Stimulated activated CD8-positive, alpha-beta memory T cell treated with anti-CD3 and anti-CD28 coated beads, Interleukin-7, amount 100 ng/mL, for 4 hours (primary cell): Measurements from ENCODE around the gene CDK2.
"Not testable (repeated sequence)": the region's sequence is repeated elsewhere in the genome, so short reads cannot be mapped to it uniquely, and the experiment has no call there.

Source experiments
- DNase-seq, 2 donors: peaks; one replicate each; pipeline ENCODE4 v3.0.0-alpha.2; 2020; ENCODE audit warnings: low read depth in 2 of 2

The CDK2 gene

DNA sequence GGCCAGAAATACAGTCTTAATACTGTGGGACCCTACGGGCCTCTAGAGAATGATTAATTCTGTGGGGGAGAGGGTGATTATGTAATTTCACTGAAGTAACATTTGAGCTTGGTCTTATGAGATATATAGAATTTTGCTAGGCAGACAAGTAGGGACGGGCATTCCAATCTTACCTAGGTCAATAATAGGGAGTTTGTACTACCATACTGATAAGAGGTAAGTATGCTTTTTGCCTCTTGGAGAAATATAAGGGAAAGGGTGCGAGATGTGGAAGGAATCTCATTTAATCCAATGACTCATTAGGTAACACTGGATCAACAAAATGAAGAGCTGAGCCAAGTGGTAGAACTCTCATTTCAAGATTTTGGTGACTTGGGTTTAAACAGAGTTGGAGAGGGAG lies 12.4 kb downstream of the CDK2 start:
- no peak for DNase-seq

DNA sequence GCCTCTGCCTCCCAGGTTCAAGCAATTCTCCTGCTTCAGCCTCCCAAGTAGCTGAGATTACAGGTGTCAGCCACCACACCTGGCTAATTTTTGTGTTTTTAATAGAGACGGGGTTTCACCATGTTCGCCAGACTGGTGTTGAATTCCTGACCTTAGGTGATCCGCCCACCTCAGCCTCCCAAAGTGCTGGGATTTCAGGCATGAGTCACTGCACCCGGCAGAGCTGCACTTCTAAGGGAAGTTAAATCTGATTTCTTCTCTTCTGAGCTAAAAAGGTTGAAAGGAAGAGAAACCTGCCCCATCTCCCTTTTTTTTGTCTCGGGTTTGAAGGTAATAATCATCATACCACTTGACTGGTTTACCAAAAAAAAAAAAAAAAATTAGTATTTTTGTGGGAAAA lies 15.3 kb downstream of the CDK2 start:
- DNase-seq, result not testable (repeated sequence)

DNA sequence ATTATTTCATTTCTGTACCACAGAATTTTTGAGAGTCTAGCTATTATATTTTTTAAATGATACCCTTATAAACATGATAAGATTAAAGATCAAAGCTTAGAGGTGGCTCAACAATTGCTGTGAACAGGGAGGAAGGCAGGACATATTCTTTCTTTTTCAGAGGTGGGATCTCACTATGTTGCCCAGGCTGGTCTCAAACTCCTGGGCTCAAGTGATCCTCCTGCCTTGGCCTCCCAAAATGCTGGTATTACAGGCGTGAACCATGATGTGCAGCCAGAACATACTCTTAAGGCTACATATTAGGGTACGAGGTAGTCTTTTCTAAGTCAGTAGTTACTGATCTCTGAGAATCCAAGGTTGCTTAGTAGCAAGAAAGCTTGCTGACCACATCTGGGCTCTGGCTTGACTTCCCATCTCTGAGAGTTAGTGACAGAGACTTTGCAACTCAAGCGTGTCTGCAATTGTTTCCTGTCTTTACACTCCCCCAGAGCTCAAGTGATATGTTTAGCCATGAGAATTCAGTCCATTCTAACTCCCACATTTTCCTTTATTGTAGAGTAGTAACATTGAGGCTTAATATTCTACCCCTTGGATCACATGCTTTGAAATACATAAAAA lies 15.8 kb downstream of the CDK2 start:
- no peak for DNase-seq

DNA sequence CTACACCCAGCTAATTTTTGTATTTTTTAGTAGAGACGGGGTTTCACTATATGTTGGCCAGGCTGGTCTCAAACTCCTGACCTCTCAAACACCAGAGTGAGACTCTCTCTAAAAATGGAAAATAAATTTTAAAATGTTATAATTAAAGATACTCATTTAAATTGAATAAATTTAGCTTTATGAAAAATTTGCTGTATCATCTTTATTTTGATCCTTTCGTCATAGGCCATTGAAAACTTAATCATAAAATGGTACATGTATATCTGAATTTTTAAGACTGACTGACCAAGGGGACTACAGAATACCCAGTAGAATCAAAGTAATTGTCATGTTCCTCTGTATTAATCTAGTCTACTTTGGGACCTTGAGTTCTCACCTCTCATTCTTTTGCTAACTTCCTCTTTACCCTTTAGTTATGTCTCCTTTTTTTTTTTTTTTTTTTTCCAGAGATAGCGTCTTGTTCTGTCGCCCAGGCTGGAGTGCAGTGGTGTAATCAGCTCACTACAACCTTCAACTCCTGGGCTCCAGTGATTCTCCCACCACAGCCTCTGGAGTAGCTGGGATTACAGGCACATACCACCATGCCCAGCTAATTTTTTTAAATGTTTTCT lies 16.7 kb downstream of the CDK2 start:
- DNase-seq, result no peak

DNA sequence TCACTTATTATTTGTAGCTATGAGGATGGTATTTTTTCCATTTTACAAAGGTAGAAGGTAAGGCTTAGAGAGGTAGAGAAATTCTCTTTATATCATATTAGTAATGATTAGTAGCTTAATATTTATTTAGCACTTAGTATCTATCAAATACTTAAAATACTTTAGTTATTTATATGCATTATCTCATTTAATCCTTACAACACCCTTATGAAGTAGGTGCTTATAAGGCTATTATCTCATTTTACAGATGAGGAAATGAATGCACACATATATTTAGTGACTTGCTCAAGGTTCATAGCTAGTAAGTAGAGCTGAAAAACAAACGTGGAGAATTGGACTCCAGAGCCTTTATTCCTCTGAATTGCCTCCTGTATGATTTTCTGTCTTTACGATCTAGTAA lies 18.2 kb downstream of the CDK2 start:
- no peak for DNase-seq

DNA sequence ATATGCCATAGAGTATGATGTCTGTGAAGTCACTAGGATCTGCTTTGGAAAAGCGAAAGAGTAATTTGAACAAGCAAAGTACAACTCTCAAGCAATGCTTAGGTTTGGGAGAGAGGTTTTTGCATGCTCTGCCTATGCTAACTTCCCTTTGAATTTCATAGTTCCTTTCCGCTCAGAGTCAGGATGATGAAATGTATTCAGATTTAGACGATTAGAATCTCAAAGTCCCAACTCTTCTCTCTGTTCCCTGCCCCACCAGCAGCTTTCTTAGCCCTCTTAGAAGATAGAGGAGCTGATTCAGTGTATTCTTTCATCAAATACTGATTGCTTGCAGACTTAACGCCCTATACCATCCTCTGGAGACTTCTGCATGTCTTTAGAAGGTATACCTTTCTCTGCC lies 18.7 kb downstream of the CDK2 start:
- DNase-seq, result no peak

DNA sequence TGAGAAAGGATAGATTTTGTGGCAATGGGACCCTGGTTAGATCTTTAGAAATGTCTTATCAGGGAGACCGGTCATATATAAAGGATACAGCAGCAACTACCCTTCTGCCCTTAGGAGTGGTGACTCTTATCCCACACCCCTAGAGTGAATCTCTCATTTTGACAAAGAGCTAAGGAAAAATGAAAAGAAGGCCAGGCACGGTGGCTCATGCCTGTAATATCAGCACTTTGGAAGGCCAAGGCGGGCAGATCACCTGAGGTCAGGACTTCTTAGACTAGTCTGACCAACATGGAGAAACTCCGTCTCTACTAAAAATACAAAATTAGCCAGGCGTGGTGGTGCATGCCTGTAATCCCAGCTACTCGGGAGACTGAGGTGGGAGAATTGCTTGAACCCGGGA lies 19.3 kb downstream of the CDK2 start:
- not testable (repeated sequence) for DNase-seq

DNA sequence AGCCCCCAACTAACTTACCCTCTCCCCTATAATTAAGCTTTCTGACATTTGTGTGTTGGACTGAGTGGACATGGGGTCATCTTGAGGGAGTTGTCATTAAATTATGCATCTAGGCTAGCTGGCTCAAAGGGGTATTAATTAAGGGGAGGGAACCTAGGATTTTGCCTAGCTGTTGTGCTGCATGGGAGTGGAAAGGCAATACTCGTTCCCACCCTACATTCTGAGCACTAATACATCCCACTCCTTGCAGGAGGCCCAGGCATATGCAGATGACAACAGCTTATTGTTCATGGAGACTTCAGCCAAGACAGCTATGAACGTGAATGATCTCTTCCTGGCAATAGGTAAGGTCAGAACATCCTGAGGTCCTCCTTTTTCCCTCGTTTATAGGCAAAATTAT lies 24.5 kb downstream of the CDK2 start:
- no peak for DNase-seq

DNA sequence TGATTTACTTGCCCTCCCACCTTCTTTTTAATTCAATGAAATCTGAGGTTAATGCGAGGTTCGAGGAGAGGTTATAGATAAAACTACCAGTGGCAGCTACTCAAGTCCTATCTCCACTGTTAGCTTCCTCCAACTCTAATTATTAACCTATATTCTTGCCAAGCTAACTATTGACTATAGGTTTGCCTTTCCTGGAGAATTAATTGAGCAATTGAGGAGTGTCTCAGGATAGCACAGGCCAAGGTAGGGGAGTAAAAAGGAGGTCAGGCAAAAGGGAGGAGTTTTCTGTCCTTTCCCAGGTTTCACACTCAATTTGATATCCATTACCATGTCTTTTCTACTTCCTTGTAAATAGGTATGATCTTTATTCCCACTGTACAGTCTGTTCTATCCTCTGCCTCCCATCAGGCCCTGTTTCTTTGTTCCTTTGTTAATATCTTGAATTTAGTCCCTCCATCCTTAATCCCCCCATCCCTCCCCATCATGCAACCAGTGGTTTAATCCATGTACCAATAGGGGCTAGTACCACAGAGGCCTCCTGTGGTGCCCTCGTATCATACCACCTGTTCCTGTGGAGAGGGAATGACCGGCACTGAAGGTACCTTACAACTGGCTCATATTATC lies 26.7 kb downstream of the CDK2 start:
- no peak for DNase-seq

DNA sequence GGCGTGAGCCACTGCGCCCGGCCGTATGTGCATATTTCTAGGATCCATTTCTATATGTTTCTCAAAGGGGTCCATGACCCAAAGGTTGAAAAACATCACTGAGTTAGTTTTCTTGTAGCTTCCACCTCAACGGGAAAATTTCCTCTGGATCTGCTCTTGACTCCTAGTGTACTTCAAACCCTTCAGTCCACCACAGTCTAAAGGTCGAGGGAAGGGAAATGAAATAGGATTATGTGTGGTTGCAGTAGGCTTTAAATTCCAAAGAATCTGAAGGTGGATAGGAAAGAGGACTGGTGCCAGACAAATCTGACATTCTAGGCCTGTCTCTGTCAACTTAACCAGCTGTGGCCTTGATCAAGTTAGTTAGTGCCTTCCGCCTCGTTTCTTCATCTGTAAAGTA lies 28.7 kb downstream of the CDK2 start:
- DNase-seq, result no peak

DNA sequence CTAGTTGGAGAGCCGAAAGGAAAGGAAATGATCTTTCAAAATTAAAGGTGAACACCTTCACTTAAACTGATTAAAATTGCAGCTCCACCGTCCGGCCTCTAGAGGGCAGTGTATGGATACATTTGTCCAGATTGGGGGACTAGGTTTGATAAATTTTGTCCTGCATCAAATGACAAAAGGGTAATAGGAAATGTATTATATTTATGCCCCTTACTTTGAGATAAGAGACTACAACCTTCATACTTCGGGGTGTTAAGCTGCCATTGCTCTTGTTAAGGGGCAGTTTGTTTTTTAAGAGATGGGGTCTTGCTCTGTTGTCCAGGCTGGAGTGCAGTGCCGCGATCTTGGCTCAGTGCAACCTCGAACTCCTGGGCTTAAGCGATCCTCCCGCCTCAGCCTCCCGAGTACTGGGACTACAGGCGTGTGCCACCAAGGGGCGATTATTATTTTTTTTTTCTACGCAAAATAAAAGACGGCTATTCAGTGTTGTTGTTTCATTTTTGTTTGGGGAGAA lies 29.6 kb downstream of the CDK2 start:
- DNase-seq, result peak; percentile 43 to 51

DNA sequence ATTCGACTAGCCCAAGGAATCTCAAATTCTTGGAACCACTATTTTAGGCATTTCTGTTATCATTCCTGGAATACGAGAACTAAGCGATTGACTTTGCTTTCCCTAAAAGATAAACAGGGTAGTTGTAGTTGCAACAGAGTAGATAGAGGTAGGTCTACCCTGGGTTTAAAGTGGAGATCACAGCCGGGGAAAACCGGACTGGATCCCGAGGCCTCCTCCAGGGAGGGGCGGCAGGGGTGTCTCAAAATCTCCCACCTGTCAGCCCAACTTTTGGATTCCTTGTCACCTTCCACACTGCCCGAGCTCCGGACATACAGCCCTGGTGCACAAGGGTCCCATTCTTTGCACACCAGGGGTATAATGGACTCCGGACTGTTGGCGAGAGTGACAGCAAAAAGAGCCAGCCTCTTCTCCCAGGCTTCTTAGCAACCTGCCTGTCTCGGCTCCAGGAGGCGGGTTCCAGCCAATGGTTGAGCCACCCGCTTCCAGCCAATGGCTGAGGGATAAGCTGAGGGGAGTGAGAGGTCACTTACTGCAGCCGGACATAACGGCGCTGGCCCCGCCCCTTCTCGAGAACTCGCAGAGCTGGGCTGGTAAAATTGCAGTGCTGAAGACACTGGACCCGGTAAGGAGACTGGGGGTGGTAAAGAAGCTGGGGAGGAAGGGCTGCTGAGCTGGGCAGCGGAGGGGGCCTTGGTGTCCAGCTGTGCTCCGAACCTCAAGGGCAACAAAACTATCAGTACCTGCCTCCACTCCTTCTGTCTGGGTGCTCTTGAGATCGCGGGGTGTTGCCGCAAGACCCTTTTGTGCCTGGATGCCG lies 30.3 kb downstream of the CDK2 start, which contains the start of gene SUOX:
TSS of gene SUOX (plus strand) at position 562 of the 820 bp plus-strand sequence. CDS start 4,946 bp downstream, outside the sequence.
- DNase-seq, result no peak

DNA sequence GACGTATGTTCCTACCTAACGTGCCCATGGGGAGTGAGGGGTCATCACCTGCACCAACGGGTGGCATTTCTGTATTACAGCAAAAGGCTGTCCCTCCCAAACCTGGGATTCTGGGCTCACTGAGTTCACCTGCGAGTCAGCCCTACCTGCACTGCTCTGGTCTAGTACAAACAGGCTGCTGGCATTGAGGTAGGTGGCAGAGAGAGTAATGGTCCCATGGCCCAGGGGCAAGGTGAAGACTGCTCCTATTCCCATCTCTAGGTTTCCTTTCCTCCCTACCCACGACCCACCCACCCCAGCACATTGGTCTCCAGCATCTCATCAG lies 30.9 kb downstream of the CDK2 start:
- DNase-seq, result no peak

DNA sequence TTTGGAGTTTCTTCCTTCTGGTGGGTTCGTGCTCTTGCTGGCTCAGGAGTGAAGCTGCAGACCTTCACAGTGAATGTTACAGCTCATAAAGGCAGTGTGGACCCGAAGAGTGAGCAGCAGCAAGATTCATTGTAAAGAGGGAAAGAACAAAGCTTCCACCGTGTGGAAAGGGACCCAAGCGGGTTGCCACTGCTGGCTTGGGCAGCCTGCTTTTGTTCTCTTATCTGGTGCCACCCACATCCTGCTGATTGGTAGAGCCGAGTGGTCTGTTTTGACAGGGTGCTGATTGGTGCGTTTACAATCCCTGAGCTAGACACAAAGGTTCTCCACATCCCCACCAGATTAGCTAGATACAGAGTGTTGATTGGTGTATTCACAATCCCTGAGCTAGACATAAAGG lies 32.9 kb downstream of the CDK2 start:
- not testable (repeated sequence) for DNase-seq

DNA sequence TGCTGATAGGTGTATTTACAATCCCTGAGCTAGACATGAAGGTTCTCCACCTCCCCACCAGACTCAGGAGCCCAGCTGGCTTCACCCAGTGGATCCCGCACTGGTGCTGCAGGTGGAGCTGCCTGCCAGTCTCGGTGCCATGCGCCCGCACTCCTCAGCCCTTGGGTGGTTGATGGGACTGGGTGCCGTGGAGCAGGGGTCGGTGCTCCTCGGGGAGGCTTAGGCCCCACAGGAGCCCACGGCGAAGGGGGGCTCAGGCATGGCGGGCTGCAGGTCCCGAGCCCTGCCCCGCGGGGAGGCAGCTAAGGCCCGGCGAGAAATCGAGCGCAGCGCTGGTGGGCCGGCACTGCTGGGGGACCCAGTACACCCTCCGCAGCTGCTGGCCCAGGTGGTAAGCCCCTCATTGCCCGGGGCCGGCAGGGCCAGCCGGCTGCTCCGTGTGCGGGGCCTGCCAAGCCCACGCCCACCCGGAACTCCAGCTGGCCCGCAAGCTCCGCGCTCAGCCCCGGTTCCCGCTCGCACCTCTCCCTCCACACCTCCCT lies 33.4 kb downstream of the CDK2 start:
- DNase-seq, result not testable (repeated sequence)

DNA sequence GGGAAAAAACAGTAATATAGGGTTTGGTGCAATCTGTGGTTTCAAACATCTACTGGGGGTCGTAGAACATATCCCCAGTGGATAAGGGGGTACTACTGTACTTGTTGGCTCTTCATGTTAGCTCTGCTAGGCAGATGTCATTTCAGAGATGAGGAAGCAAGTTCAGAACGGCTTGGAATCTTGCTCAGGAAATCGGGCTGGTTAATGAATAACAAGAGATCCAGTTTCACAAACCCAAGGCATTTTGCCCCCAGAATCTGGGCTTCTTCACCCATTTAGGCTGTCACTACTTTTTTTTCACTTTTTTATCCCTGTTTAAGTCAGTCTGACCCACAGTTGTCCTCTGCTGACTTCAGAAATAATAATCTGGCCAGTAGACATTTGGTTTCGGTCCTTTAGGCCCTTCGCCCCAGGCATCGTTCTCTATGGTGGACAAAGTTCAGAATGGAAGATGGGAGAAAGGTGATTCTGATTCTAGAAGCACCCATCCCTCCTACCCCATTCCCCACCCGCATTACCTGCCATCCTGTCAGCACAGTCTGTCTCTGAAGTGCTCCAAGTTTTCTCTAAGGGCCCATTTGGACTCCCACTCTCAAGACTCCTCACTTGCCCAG lies 35.0 kb downstream of the CDK2 start:
- no peak for DNase-seq

DNA sequence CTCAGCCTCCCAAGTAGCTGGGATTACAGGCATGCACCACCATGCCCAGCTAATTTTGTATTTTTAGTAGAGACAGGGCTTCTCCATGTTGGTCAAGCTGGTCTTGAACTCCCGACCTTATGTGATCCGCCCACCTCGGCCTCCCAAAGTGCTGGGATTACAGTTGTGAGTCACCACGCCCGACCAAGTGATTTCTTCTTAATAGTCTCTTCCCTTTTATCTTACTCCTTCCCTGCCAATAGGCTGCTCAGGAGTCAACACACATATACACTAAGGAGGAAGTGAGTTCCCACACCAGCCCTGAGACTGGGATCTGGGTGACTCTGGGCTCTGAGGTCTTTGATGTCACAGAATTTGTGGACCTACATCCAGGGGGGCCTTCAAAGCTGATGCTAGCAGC lies 36.7 kb downstream of the CDK2 start:
- DNase-seq, result not testable (repeated sequence)

DNA sequence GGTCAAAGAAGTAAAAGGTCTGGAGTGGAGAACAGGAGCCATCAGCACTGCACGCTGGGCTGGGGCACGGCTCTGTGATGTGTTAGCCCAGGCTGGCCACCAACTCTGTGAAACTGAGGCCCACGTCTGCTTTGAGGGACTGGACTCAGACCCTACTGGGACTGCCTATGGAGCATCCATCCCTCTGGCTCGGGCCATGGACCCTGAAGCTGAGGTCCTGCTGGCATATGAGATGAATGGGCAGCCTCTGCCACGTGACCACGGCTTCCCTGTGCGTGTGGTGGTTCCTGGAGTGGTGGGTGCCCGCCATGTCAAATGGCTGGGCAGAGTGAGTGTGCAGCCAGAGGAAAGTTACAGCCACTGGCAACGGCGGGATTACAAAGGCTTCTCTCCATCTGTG lies 37.6 kb downstream of the CDK2 start:
- no peak for DNase-seq

DNA sequence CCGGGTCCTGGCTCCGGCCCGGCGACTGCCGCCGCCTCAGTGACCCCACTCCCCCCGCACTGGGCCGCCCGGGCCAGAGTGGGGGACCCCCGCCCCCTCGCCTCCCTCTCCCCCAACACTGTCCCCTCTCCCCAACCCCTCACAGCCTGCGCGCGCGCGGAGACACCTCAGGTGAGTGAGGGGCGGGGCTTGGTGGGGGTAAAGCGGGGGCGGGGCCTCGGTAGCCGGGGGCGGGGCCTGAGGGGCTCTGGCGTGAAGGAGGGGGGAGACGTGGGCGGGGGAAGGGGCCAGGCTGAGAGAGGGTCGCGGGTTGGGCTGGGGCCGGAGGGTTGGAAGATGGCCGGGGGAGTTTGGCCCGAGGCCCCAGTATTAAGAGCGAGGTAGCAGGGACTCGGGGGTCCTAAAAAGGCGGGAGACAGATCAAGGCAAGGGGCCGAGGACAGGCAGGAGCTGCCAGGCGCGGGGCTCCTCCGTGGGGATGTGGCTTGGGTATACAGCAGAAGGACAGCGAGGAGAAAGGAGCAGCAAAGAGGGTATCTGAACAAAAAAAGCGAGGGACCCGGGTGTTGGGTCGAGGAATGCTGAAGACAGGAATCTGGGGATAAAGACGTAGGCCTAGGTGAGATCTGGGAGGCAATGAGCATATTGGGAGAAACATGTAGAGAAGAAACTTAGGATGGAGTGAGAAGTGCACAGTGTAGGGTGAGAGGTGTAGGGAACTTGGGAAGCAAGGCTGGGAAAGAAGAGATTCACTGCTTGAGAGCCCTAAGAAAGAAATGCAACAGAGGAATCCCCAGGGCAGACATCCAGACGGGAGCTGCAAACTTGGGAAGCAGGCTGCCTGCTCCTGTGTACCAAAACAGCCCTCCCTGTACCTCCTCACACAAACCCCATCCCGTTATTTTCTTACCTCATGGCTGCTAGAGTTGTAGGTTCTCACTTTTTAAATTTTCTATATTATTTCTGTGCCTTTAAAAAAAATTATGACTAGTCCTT lies 41.2 kb downstream of the CDK2 start:
- peak; percentile 31 to 60 for DNase-seq

DNA sequence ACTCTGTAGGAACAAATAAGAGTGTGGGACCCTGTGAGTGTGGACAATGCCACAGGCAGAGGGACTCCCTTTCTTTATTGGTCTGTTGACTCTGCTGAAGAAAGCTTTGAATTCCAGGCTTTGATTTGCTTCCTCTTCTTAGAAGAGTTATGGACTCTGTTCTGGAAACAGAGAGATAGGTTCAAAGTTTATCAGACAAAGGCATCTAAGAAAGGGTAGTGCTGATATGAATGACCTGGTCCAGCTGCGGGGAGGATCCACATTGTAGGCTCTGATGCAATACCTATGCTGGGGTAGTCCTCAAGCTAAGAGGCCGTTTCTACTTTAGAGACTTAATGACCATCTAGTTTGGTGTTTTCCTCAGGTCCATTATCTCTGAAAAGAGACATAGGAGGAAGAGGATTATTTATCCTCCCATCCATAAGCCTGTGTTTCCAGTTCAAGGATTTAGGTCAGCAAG lies 43.5 kb downstream of the CDK2 start:
- DNase-seq, result no peak
